WTC11 (cell line): ENCODE measurements around the gene ITSN1.

ENCODE experiments used
- ATF6 ChIP-seq: sonication (generic); formaldehyde crosslinking; IDR thresholded peaks from 2 replicates; pipeline ENCODE4 v1.8.1; 2023; ENCODE audit warnings: mild to moderate bottlenecking, missing genetic modification reagents
- EMX1 ChIP-seq: fragments of 250-450 bp; sonication (Bioruptor Pico); IDR thresholded peaks from 2 replicates; pipeline ENCODE4 v1.8.0; 2021; ENCODE audit warnings: mild to moderate bottlenecking
- ESRRA ChIP-seq: sonication (generic); formaldehyde crosslinking; IDR thresholded peaks from 2 replicates; pipeline ENCODE4 v1.8.1; 2022; ENCODE audit warnings: mild to moderate bottlenecking, missing genetic modification reagents, borderline replicate concordance
- GABPB1 ChIP-seq: sonication (generic); formaldehyde crosslinking; IDR thresholded peaks from 2 replicates; pipeline ENCODE4 v1.8.1; 2023; ENCODE audit warnings: mild to moderate bottlenecking, missing genetic modification reagents
- JUN ChIP-seq: sonication (generic); formaldehyde crosslinking; IDR thresholded peaks from 2 replicates; pipeline ENCODE4 v1.8.0; 2023; ENCODE audit warnings: mild to moderate bottlenecking, missing genetic modification reagents
- NFYB ChIP-seq: sonication (generic); formaldehyde crosslinking; conservative IDR thresholded peaks from 2 replicates; pipeline ENCODE4 v1.8.0; 2022; ENCODE audit warnings: low read depth, missing genetic modification reagents
- SMAD3 ChIP-seq: sonication (generic); formaldehyde crosslinking; IDR thresholded peaks from 2 replicates; pipeline ENCODE4 v1.8.0; 2022; ENCODE audit warnings: missing genetic modification reagents, mild to moderate bottlenecking, borderline replicate concordance
- SP1 ChIP-seq: sonication (generic); formaldehyde crosslinking; conservative IDR thresholded peaks from 2 replicates; pipeline ENCODE4 v1.8.1; 2022; ENCODE audit warnings: missing genetic modification reagents
- USF1 ChIP-seq: sonication (generic); formaldehyde crosslinking; IDR thresholded peaks from 2 replicates; pipeline ENCODE4 v1.8.0; 2022; ENCODE audit warnings: mild to moderate bottlenecking, missing genetic modification reagents
- ZNF138 ChIP-seq: sonication (generic); formaldehyde crosslinking; conservative IDR thresholded peaks from 2 replicates; pipeline ENCODE4 v1.8.1; 2022; ENCODE audit warnings: mild to moderate bottlenecking, moderate library complexity, missing genetic modification reagents
- ZSCAN18 ChIP-seq: fragments of 250-450 bp; sonication (Bioruptor Pico); IDR thresholded peaks from 2 replicates; pipeline ENCODE4 v2.1.2; 2022; ENCODE audit warnings: mild to moderate bottlenecking, moderate library complexity
- TF ChIP-seq, protein P1 (sequence below): fragments of 200-600 bp; IDR thresholded peaks from 2 replicates; pipeline ENCODE4 v1.8.0; 2022; ENCODE audit warnings: antibody characterized with exemption
- TF ChIP-seq, protein P2 (sequence below): sonication (generic); formaldehyde crosslinking; IDR thresholded peaks from 2 replicates; pipeline ENCODE4 v1.8.1; 2023; ENCODE audit warnings: mild to moderate bottlenecking, missing genetic modification reagents, borderline replicate concordance

DNA sequence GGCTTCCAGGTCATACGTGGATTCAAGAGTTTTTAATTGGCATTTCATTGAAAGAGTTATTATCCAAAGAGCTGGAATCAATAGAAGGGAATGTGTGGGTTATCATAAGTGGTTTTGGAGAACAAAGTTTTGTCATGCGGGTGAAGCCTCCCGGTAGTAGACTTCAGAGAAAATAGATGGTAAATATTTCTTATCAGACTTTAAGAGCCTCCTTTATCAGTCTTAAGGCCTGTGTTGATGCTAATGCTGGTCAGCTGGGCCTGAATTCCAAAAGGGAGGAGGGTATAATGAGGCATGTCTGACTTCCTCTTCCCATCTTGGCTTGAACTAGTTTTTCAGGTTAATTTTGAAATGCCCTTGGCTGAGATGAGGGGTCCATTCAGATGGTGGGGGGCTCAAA lies 89.7 kb downstream of the ITSN1 start:
- TF ChIP-seq, protein P1, sequence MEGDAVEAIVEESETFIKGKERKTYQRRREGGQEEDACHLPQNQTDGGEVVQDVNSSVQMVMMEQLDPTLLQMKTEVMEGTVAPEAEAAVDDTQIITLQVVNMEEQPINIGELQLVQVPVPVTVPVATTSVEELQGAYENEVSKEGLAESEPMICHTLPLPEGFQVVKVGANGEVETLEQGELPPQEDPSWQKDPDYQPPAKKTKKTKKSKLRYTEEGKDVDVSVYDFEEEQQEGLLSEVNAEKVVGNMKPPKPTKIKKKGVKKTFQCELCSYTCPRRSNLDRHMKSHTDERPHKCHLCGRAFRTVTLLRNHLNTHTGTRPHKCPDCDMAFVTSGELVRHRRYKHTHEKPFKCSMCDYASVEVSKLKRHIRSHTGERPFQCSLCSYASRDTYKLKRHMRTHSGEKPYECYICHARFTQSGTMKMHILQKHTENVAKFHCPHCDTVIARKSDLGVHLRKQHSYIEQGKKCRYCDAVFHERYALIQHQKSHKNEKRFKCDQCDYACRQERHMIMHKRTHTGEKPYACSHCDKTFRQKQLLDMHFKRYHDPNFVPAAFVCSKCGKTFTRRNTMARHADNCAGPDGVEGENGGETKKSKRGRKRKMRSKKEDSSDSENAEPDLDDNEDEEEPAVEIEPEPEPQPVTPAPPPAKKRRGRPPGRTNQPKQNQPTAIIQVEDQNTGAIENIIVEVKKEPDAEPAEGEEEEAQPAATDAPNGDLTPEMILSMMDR: no peak
- TF ChIP-seq SMAD3 (no peak), ZSCAN18 (no peak), ESRRA (CRISPR knock-in tag) (no peak), SP1 (no peak), JUN (CRISPR knock-in tag) (no peak), ATF6 (CRISPR knock-in tag) (no peak), ZNF138 (CRISPR knock-in tag) (no peak), NFYB (CRISPR knock-in tag) (no peak), GABPB1 (CRISPR knock-in tag) (no peak), EMX1 (no peak), USF1 (CRISPR knock-in tag) (no peak)
- TF ChIP-seq, protein P2, sequence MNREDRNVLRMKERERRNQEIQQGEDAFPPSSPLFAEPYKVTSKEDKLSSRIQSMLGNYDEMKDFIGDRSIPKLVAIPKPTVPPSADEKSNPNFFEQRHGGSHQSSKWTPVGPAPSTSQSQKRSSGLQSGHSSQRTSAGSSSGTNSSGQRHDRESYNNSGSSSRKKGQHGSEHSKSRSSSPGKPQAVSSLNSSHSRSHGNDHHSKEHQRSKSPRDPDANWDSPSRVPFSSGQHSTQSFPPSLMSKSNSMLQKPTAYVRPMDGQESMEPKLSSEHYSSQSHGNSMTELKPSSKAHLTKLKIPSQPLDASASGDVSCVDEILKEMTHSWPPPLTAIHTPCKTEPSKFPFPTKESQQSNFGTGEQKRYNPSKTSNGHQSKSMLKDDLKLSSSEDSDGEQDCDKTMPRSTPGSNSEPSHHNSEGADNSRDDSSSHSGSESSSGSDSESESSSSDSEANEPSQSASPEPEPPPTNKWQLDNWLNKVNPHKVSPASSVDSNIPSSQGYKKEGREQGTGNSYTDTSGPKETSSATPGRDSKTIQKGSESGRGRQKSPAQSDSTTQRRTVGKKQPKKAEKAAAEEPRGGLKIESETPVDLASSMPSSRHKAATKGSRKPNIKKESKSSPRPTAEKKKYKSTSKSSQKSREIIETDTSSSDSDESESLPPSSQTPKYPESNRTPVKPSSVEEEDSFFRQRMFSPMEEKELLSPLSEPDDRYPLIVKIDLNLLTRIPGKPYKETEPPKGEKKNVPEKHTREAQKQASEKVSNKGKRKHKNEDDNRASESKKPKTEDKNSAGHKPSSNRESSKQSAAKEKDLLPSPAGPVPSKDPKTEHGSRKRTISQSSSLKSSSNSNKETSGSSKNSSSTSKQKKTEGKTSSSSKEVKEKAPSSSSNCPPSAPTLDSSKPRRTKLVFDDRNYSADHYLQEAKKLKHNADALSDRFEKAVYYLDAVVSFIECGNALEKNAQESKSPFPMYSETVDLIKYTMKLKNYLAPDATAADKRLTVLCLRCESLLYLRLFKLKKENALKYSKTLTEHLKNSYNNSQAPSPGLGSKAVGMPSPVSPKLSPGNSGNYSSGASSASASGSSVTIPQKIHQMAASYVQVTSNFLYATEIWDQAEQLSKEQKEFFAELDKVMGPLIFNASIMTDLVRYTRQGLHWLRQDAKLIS (CRISPR knock-in tag): no peak
